ENCODE data around the gene NFIX. TPM values are rescaled to one million over a fixed set of nuclear protein-coding genes. Genes with fewer than 3 reads are reported as not detected.

NFIX gene
- total and polyA plus RNA-seq, 9 of the 15 experiments (the other 6 are each of a cell fraction or from before 2014, with no cell fraction given), result 0.28 to 26.8 (median 5.4) TPM

DNA sequence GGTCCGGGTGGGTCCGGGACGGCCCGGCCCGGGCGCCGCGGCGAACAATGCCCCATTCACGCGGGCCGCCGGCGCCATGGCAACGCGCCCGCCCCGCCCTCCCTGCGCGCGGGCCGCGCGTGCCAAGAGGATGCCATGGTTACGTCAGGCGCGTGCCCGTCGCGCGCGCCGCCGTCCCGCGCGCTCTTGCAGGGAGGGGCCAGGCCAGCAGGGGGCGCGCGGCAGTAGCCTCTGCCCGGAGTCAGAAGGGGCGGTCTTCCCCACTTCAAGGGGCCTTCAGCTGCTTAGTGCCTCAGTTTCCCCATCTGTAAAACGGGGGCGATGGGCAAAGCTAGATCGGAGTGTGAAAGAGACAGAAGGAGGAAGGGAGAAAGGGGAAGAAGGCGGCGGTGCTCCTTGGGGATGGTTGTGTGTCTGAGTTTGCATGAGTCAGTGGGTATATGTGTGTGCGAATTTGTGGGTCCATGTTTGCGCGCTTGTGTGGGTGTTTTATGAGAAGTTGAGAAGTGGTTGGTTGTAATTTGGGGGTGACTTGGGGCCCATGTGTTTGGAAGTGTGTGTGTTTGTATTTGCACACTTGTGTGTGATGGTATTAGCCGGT is 11.6 kb upstream of the NFIX start (continued):
- TF ChIP-seq, protein P1, sequence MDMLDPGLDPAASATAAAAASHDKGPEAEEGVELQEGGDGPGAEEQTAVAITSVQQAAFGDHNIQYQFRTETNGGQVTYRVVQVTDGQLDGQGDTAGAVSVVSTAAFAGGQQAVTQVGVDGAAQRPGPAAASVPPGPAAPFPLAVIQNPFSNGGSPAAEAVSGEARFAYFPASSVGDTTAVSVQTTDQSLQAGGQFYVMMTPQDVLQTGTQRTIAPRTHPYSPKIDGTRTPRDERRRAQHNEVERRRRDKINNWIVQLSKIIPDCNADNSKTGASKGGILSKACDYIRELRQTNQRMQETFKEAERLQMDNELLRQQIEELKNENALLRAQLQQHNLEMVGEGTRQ (CRISPR knock-in tag; IDR thresholded peaks at IDR 0.05), result no peak
- TF ChIP-seq ZC3H4 (CRISPR knock-in tag; IDR thresholded peaks at IDR 0.05; ENCODE audit: borderline replicate concordance), result no peak
- TF ChIP-seq, protein P2, sequence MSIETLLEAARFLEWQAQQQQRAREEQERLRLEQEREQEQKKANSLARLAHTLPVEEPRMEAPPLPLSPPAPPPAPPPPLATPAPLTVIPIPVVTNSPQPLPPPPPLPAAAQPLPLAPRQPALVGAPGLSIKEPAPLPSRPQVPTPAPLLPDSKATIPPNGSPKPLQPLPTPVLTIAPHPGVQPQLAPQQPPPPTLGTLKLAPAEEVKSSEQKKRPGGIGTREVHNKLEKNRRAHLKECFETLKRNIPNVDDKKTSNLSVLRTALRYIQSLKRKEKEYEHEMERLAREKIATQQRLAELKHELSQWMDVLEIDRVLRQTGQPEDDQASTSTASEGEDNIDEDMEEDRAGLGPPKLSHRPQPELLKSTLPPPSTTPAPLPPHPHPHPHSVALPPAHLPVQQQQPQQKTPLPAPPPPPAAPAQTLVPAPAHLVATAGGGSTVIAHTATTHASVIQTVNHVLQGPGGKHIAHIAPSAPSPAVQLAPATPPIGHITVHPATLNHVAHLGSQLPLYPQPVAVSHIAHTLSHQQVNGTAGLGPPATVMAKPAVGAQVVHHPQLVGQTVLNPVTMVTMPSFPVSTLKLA (conservative IDR thresholded peaks at IDR 0.05), result peak in 1 of 2 experiments; percentile 40; a peak in 1 of 4 replicates
- no peak for TF ChIP-seq ZNF224 (CRISPR knock-in tag; IDR thresholded peaks at IDR 0.05)
- TF ChIP-seq U2AF1 (optimal IDR thresholded peaks at IDR 0.05; ENCODE audit: low read depth, low read length), result no peak
- TF ChIP-seq SMAD3 (CRISPR knock-in tag; conservative IDR thresholded peaks at IDR 0.05), result no peak
- peak; percentile 33; the same call in 1 of the 2 replicates for TF ChIP-seq MTA2 (IDR thresholded peaks at IDR 0.05; ENCODE audit: low read depth)
- no peak for TF ChIP-seq ZNF561 (CRISPR knock-in tag; conservative IDR thresholded peaks at IDR 0.05)
- TF ChIP-seq PRPF4 (IDR thresholded peaks at IDR 0.05; ENCODE audit: insufficient read depth, low read depth, low read length, poor library complexity, severe bottlenecking), result no peak
- TF ChIP-seq ETV1 (tag; conservative IDR thresholded peaks at IDR 0.05; ENCODE audit: low read depth), result no peak
- TF ChIP-seq RBM34 (IDR thresholded peaks at IDR 0.05; ENCODE audit: borderline replicate concordance, insufficient read depth, low read length), result no peak
- no peak for TF ChIP-seq EGR1 (conservative IDR thresholded peaks at IDR 0.05)
- TF ChIP-seq ESRRB (CRISPR knock-in tag; IDR thresholded peaks at IDR 0.05; ENCODE audit: borderline replicate concordance), result no peak
- TF ChIP-seq, protein P3, sequence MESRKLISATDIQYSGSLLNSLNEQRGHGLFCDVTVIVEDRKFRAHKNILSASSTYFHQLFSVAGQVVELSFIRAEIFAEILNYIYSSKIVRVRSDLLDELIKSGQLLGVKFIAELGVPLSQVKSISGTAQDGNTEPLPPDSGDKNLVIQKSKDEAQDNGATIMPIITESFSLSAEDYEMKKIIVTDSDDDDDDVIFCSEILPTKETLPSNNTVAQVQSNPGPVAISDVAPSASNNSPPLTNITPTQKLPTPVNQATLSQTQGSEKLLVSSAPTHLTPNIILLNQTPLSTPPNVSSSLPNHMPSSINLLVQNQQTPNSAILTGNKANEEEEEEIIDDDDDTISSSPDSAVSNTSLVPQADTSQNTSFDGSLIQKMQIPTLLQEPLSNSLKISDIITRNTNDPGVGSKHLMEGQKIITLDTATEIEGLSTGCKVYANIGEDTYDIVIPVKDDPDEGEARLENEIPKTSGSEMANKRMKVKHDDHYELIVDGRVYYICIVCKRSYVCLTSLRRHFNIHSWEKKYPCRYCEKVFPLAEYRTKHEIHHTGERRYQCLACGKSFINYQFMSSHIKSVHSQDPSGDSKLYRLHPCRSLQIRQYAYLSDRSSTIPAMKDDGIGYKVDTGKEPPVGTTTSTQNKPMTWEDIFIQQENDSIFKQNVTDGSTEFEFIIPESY (CRISPR knock-in tag; IDR thresholded peaks at IDR 0.05), result peak; percentile 71
- TF ChIP-seq EWSR1 (IDR thresholded peaks at IDR 0.05; ENCODE audit: borderline replicate concordance, low read depth, partially characterized antibody), result no peak
- TF ChIP-seq TCF3 (CRISPR knock-in tag; IDR thresholded peaks at IDR 0.05), result no peak
- TF ChIP-seq, protein P4, sequence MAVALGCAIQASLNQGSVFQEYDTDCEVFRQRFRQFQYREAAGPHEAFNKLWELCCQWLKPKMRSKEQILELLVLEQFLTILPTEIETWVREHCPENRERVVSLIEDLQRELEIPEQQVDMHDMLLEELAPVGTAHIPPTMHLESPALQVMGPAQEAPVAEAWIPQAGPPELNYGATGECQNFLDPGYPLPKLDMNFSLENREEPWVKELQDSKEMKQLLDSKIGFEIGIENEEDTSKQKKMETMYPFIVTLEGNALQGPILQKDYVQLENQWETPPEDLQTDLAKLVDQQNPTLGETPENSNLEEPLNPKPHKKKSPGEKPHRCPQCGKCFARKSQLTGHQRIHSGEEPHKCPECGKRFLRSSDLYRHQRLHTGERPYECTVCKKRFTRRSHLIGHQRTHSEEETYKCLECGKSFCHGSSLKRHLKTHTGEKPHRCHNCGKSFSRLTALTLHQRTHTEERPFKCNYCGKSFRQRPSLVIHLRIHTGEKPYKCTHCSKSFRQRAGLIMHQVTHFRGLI (CRISPR knock-in tag; IDR thresholded peaks at IDR 0.05), result no peak
- TF ChIP-seq SAP30 (IDR thresholded peaks at IDR 0.05; ENCODE audit: borderline replicate concordance, insufficient read depth, low read depth, low read length, poor library complexity, severe bottlenecking), result no peak
- no peak for TF ChIP-seq KHSRP (IDR thresholded peaks at IDR 0.05)
- no peak for TF ChIP-seq CAMTA2 (CRISPR knock-in tag; conservative IDR thresholded peaks at IDR 0.05)
